ENCODE data around the gene SLC25A30. TPM values are rescaled to one million over a fixed set of nuclear protein-coding genes. Genes with fewer than 3 reads are reported as not detected.

Gene SLC25A30
- total and polyA plus RNA-seq, 2 of the 13 experiments (the other 11 are each of a cell fraction or from before 2014, with no cell fraction given), result 19.6 to 22.5 TPM

- TF ChIP-seq, protein P1, sequence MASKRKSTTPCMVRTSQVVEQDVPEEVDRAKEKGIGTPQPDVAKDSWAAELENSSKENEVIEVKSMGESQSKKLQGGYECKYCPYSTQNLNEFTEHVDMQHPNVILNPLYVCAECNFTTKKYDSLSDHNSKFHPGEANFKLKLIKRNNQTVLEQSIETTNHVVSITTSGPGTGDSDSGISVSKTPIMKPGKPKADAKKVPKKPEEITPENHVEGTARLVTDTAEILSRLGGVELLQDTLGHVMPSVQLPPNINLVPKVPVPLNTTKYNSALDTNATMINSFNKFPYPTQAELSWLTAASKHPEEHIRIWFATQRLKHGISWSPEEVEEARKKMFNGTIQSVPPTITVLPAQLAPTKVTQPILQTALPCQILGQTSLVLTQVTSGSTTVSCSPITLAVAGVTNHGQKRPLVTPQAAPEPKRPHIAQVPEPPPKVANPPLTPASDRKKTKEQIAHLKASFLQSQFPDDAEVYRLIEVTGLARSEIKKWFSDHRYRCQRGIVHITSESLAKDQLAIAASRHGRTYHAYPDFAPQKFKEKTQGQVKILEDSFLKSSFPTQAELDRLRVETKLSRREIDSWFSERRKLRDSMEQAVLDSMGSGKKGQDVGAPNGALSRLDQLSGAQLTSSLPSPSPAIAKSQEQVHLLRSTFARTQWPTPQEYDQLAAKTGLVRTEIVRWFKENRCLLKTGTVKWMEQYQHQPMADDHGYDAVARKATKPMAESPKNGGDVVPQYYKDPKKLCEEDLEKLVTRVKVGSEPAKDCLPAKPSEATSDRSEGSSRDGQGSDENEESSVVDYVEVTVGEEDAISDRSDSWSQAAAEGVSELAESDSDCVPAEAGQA (IDR thresholded peaks at IDR 0.05; ENCODE audit: low read depth), result no peak
- TF ChIP-seq, protein P1 (CRISPR knock-in tag; IDR thresholded peaks at IDR 0.05; ENCODE audit: borderline replicate concordance), result peak; percentile 37; the same call in 1 of the 2 replicates
- peak; percentile 35; the same call in 1 of the 2 replicates for TF ChIP-seq ZNF205 (CRISPR knock-in tag; IDR thresholded peaks at IDR 0.05)
- TF ChIP-seq ZNF138 (CRISPR knock-in tag; IDR thresholded peaks at IDR 0.05; ENCODE audit: low read depth), result no peak
- TF ChIP-seq TBP (CRISPR knock-in tag; IDR thresholded peaks at IDR 0.05), result no peak
- peak; percentile 54; the same call in 1 of the 2 replicates for TF ChIP-seq ZNF614 (CRISPR knock-in tag; IDR thresholded peaks at IDR 0.05; ENCODE audit: borderline replicate concordance)
- no peak for TF ChIP-seq ZFP62 (CRISPR knock-in tag; IDR thresholded peaks at IDR 0.05)
- TF ChIP-seq MXD3 (CRISPR knock-in tag; IDR thresholded peaks at IDR 0.05), result peak; percentile 73; the same call in 1 of the 2 replicates
- TF ChIP-seq, protein P2, sequence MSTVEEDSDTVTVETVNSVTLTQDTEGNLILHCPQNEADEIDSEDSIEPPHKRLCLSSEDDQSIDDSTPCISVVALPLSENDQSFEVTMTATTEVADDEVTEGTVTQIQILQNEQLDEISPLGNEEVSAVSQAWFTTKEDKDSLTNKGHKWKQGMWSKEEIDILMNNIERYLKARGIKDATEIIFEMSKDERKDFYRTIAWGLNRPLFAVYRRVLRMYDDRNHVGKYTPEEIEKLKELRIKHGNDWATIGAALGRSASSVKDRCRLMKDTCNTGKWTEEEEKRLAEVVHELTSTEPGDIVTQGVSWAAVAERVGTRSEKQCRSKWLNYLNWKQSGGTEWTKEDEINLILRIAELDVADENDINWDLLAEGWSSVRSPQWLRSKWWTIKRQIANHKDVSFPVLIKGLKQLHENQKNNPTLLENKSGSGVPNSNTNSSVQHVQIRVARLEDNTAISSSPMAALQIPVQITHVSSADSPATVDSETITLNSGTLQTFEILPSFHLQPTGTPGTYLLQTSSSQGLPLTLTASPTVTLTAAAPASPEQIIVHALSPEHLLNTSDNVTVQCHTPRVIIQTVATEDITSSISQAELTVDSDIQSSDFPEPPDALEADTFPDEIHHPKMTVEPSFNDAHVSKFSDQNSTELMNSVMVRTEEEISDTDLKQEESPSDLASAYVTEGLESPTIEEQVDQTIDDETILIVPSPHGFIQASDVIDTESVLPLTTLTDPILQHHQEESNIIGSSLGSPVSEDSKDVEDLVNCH (CRISPR knock-in tag; IDR thresholded peaks at IDR 0.05), result no peak
- TF ChIP-seq ZNF775 (CRISPR knock-in tag; IDR thresholded peaks at IDR 0.05; ENCODE audit: borderline replicate concordance), result no peak; the same call in 1 of the 2 replicates
- peak; percentile 83; the same call in 1 of the 2 replicates for TF ChIP-seq ZNF317 (CRISPR knock-in tag; IDR thresholded peaks at IDR 0.05)
- peak; percentile 76; the same call in 1 of the 2 replicates for TF ChIP-seq TGIF2 (CRISPR knock-in tag; IDR thresholded peaks at IDR 0.05)
- TF ChIP-seq REL (CRISPR knock-in tag; conservative IDR thresholded peaks at IDR 0.05), result peak; percentile 10; the same call in 1 of the 2 replicates
- TF ChIP-seq SP4 (CRISPR knock-in tag; IDR thresholded peaks at IDR 0.05), result peak; percentile 74
- peak; percentile 63 for TF ChIP-seq NFYC (CRISPR knock-in tag; IDR thresholded peaks at IDR 0.05)
- TF ChIP-seq ADNP (CRISPR knock-in tag; IDR thresholded peaks at IDR 0.05), result no peak
- 0 out of 2 replicates have a peak, but pooled peaks have one; percentile 44 for TF ChIP-seq ZNF143 (CRISPR knock-in tag; IDR thresholded peaks at IDR 0.05)
- TF ChIP-seq NR2F6 (IDR thresholded peaks at IDR 0.05), result no peak
- no peak for TF ChIP-seq NR2F6 (CRISPR knock-in tag; IDR thresholded peaks at IDR 0.05)
- TF ChIP-seq, protein P3, sequence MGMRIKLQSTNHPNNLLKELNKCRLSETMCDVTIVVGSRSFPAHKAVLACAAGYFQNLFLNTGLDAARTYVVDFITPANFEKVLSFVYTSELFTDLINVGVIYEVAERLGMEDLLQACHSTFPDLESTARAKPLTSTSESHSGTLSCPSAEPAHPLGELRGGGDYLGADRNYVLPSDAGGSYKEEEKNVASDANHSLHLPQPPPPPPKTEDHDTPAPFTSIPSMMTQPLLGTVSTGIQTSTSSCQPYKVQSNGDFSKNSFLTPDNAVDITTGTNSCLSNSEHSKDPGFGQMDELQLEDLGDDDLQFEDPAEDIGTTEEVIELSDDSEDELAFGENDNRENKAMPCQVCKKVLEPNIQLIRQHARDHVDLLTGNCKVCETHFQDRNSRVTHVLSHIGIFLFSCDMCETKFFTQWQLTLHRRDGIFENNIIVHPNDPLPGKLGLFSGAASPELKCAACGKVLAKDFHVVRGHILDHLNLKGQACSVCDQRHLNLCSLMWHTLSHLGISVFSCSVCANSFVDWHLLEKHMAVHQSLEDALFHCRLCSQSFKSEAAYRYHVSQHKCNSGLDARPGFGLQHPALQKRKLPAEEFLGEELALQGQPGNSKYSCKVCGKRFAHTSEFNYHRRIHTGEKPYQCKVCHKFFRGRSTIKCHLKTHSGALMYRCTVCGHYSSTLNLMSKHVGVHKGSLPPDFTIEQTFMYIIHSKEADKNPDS (CRISPR knock-in tag; IDR thresholded peaks at IDR 0.05), result peak; percentile 18; the same call in 1 of the 2 replicates
Measured at GRCh38 chr13:45417790-45418534, at the start of gene SLC25A30 (continued).

Measured in HepG2 (cell line).